GM19099 (cell line): ENCODE results near the gene ZNF213.

Source experiments
- POLR2A ChIP-seq: IDR thresholded peaks from 3 replicates; pipeline ENCODE4 v1.6.1; 2011; ENCODE audit warnings: low read depth; ENCODE audit not compliant: insufficient read length; ENCODE audit errors: extremely low read depth

The ZNF213 gene, protein sequence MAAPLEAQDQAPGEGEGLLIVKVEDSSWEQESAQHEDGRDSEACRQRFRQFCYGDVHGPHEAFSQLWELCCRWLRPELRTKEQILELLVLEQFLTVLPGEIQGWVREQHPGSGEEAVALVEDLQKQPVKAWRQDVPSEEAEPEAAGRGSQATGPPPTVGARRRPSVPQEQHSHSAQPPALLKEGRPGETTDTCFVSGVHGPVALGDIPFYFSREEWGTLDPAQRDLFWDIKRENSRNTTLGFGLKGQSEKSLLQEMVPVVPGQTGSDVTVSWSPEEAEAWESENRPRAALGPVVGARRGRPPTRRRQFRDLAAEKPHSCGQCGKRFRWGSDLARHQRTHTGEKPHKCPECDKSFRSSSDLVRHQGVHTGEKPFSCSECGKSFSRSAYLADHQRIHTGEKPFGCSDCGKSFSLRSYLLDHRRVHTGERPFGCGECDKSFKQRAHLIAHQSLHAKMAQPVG

DNA sequence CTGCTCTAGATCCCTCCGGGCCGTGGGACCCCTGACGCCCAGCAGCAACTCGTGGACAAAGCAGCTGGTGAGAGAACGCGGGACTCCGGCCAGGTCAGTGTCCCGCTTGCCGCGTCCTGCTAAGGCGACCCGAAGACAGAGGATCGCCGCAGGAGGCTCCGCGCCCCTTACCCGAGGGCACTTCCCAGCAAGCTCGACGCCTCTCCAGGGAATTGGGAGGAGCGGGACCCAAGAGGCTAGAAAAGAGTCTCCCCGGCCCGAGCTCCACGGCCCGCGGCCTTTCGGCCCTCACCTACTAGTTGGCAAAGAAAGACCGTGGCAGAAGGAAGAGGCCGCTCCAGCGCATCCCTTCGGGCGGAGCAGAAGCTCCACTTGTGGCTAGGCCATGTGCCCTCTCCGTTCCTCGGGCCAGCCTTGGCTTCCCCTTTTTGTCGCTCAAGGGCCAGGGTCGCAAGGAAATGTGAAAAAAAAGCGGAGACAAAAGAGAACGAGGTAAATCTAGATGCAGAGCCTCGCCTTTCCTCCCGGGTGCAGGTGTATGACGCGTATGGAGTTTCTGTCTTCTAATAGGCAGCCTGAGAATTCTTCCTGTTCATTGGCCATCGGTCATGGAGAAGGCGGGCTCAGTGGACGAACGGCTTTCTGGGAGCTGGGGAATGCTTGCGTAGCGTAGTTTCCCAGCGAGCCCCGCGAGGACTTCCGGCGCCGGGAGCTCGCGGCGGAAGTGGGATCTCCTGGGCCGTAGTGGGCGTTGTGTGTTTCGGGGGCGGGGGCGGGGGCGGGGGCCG, at the start of gene ZNF213:
Gene ZNF213 (plus strand): TSS at position 692 of the 788 bp plus-strand sequence. CDS start 2,252 bp downstream, outside the sequence.
- TF ChIP-seq POLR2A: peak; percentile 77

DNA sequence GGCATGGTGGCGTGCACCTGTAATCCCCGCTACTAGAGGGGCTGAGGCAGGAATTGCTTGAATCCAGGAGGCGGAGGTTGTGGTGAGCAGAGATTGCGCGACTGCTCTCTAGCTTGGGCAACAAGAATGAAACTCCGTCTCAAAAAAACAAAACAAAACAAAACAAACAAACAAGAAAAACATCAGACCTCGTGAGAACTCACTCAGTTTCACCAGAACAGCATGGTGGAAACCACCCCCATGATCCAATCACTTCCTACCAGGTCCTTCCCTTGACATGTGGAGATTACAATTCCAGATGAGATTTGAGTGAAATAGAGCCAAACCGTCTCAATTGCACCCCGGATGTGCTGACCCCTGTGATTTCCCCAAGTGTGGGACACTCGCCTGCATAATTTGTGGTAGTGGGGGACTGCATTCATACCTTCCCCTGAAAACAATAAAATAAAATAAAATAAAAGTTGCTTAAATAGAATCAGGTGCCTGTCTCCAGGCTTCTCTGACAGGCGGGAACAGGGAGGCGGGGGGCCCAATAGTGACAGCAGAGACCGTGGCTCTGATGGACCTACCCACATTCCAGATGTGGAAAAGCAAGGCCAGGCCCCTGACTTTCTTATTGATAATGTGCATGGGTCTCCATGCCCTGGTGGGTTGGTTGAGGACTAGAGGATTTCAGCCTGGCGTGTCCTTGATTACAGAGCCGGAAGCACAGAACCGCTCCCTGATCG, 48.8 kb upstream of the ZNF213 start:
- no peak for TF ChIP-seq POLR2A

DNA sequence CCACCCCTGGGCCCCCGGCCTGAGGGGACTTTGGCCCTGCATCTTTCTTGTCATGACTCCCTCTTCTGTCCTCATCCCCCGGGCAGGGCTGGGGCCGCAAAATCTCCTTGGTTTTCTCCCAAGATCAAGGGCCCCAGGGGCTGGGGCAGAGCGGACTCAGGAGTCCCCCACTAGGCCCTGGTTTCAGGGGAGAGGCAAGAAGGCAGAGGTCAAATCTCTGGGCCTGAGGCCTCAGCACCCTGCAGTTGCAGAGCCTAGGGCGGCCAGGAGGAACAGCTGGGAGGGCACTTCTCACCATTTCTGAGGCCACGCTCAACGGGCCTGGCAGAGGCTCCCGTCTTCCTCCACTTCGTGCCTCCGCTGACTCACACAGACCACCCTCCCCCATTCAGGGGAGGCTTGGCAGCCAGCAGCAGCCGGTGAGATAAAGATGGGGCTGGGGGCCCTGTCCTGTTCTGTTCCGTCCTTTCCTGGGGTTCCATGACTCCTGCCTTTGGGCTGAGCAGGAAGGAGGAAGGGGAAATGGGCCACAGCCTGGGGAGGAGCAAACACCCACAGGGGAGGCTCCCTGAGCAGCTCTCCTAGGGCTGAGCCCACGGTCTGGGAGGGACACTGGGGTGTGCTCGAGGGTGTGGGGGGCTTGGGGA, 48.1 kb upstream of the ZNF213 start:
- TF ChIP-seq POLR2A: no peak

DNA sequence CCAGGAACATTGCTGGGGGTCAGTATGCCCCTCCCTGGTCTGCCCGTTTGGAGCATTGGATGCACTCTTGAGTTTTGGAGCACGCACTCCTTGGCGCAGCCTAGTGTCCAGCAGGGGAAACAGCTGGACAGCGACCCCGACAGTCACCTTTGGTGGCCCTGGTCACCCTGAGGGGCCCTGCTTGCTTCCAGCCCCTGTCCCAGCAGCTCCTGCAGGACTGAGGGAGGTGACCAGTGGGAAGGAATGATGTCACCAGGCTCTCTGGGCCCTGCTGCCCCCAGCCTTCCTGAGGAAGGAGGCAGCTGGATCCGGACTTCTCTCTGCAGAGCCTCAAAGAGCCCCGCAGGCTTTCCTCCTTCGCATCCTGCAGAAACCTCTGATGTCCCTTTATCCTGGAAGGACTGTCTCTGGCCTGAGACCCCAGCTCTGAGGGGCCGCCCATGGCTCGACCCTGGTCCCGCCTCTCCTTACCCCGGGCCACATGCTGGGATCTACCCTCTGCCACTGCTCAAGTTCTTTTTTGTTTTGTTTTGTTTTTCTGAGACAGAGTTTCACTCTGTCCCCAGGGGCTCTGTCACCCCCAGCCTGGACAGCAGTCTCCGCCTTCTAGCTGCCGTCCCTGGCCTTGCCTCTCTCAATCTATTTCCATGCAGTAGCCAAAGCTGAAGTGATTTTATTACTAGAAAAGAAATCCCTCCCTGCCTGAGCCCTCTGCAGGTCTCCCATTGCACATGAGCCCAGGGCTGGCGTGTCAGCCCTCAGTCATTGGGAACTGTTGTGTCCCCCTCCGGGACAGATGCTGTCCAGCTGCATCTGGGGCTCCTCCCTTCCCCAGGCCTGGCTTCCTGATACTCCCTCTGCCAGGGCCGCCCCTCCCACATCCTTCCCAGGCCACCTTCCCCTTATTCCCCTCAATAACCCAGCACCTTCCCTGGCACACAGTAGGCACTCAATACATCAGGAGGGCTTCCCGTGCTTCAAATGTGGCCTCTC, 47.3 kb upstream of the ZNF213 start:
- TF ChIP-seq POLR2A: no peak

DNA sequence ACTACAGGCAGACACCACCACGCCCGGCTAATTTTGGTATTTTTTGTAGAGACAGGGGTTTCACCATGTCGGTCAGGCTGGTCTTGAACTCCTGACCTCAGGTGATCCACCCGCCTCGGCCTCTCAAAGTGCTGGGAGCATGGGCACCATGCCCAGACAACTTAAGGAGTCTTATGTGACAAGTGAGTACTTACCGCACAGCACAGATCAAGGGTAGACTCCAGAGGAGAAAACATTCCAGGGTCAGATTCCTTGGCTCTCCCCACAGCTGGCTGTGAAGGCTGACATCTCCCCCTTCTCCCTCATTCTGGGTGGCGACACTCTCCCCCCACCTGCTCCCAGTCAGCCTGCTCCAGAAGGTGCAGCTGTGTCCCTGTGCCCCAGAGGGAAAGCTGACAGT, 46.4 kb upstream of the ZNF213 start:
- TF ChIP-seq POLR2A: no peak

DNA sequence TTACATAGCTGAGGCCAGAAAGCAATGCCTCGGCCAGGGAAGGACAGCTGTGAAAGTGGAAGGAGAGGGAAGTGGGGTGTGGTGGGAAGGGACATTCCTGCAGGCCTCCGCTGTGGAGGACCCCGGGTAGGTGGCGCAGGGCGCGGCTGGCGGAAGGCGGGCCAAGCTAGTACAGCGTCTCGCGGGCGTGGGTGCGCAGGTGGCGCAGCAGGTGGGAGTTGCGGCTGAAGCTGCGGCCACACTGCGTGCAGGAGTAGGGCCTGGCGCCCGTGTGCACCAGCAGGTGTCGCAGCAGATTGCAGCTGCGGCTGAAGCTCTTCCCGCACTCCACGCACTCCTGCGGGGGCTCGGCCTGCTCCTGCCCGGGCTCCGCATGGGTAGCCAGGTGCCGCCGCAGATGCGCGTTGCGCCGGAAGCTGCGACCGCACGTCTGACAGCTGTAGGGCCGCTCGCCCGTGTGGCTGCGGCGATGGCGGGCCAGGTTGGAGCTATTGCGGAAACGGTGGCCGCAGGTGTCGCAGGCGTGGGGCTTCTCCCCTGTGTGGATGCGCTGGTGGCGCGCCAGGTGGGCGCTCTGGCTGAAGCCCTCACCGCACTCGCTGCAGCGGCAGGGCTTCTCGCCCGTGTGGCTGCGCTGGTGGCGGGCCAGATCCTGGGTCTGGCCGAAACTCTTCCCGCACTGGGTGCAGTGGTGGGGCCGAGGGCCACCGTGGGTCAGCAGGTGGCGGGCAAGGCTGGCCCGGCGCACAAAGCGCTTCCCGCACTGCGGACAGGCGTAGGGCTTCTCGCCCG, 45.7 kb upstream of the ZNF213 start:
- no peak for TF ChIP-seq POLR2A

DNA sequence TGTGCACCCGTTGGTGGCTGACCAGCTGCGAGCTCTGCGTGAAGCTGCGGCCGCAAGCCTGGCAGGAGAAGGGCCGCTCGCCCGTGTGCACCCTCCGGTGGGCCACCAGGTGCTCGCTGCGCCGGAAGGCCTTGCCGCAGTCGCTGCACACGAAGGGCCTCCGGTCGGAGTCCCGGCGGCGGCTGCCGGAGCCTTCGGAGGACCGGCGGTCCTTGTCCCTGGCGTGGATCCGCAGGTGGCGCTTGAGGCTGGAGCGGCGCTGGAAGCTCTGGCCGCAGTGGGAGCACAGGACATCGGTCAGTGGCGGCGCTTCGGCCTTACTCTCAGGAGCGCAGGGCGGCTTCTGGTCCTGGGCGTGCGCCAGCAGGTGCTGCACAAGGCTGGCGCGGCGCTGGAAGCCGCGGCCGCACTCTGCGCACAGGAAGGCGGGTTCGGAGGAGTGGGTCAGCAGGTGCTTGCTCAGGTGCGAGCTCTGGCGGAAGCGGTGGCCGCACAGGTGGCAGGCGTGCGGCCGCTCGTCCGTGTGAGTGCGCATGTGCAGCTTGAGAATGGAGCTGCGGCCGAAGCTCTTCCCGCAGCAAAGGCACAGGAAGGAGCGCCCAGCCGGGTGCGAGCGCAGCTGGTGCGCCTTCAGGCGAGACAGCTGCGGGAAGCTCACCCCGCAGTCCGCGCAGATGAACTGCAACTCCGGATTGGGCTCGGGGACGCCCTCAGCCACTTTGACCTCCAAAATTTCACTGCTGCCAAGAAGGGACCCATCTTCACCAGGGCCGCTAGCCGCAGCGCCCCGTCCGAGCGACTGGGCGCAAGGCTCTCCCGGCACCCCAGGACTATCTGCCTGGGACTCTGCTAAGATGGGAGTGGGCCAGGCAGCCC, 44.9 kb upstream of the ZNF213 start:
- no peak for TF ChIP-seq POLR2A

DNA sequence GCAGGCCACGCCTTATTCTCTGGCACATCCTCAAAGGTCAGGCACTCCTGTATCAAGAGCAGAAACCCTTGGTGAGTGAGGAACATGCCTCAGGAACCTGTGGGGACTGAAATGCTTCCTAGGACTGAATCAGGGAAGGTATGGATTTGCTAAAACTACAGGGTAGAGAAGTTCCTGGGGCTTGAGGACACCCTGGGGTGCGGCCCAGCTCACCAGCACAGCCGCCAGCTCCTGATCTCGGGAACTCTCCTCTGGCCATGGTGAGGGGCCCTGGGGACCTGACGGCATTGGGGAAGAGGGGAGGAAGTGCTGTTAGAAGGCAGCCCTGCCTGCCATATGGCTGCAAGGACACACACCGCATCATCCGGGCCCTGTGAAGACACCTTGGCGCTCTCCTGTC, 43.3 kb upstream of the ZNF213 start:
- no peak for TF ChIP-seq POLR2A

DNA sequence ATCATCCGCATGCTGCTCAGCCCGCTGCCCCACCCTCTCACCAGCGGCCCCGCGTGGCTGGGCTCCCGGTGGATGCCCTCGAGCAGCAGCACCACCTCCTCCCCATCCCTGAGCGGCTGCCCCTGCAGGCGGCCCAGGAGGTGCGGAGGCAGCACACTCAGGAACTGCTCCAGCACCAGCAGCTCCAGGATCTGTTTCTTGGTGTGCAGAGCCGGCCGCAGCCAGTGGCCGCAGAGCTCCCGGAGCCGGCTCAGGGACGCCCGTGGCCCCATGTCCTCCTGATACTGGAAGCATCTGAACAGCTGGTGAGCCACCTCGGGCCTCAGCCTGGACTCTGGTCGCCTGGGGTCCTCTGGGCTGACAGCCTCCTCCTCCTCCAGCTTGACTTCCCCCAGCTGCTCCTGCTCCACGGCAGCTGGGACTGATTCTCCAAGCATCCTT, 42.3 kb upstream of the ZNF213 start:
- no peak for TF ChIP-seq POLR2A

DNA sequence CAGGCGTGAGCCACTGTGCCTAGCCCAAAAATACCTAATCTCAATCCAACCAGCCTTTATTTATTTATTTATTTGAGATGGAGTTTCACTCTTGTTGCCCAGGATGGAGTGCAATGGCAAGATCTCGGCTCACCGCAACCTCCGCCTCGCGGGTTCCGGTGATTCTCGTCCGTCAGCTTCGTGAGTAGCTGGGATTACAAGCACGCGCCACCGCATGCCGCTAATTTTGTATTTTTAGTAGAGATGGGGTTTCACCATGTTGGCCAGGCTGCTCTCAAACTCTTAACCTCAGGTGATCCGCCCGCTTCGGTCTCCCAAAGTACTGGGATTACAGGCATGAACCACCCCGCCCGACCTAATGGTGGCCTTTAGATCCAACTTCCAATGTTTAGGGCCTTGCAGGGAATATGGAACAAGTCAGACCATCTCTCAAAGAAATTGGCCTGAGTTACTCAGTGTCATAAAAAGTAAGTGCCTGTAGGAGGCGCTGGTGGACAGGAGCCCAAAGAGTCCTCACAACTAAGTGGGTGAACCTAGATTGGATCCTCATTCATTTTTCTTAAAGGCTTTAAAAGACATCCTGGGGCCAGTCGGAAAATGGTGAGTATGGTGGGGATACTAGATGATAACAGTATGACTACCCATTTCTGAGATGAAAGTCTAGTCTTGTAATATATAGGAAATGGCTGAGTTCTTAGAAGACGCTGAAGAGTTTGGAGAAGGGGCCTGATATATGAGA, 40.4 kb upstream of the ZNF213 start:
- no peak for TF ChIP-seq POLR2A

DNA sequence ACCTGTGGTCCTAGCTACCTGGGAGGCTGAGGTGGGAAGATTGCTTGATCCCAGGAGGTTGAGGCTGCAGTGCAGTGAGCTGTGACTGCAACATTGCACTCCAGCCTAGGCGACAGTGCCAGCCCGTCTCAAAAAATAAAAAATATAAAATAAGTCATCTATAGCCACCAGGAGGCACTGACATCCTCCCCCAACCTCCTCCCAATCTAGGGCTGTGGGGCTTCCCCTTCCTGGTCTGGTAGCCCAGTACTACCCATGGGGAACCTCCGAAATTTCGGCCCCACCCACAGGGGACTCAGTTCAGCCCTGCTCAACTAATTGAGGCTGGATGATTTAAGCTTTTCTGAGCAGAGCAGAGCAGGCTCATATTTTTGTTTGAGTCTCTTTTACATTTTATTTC, 39.0 kb upstream of the ZNF213 start:
- TF ChIP-seq POLR2A: no peak
